ENCODE measurements around the gene FLII. TPM values are rescaled to one million over a fixed set of nuclear protein-coding genes. Genes with fewer than 3 reads are reported as not detected.
A peak's percentile ranks its signal among the peaks of the same experiment; 100 is the strongest.

Gene FLII
- total RNA-seq, 2 donors from 2014 or later, result 280 to 347 TPM

DNA sequence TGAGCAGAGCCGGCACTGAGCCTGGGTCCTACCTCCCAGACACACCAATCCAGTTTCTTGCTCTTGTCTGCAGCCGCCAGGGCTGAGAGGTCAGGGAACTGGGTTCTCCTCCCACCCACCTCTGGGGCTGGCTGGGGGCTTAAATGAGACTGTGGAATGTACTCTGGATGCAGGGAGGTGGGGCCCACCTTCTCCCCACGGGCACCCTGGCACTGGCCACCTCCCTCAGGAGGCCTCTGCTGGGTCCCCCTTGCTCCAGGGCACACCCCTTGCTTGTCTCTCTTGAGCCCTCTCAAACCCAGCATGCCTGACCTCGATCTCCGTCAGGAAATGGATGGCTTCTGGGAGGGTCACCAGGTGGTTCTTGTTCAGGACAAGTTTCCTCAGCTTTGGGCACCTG lies 6.4 kb downstream of the FLII start:
- no peak overlapping the region for H3K27ac ChIP-seq
- DNase-seq (ENCODE audit: low spot score), result no peak
- TF ChIP-seq POLR2AphosphoS5 (IDR thresholded peaks at IDR 0.05) (no peak), POLR2A (IDR thresholded peaks at IDR 0.05) (no peak)
- TF ChIP-seq, protein P1, sequence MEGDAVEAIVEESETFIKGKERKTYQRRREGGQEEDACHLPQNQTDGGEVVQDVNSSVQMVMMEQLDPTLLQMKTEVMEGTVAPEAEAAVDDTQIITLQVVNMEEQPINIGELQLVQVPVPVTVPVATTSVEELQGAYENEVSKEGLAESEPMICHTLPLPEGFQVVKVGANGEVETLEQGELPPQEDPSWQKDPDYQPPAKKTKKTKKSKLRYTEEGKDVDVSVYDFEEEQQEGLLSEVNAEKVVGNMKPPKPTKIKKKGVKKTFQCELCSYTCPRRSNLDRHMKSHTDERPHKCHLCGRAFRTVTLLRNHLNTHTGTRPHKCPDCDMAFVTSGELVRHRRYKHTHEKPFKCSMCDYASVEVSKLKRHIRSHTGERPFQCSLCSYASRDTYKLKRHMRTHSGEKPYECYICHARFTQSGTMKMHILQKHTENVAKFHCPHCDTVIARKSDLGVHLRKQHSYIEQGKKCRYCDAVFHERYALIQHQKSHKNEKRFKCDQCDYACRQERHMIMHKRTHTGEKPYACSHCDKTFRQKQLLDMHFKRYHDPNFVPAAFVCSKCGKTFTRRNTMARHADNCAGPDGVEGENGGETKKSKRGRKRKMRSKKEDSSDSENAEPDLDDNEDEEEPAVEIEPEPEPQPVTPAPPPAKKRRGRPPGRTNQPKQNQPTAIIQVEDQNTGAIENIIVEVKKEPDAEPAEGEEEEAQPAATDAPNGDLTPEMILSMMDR (IDR thresholded peaks at IDR 0.05), result no peak
- no peaks in the 10 kb centered on the region for H3K9me3 ChIP-seq
- H3K36me3 ChIP-seq, result peaks cover 5 to 7% of the 10 kb centered on the region in 2 donors
- no peak overlapping the region for H3K4me3 ChIP-seq
- WGBS, result 89% methylated on average over 5 of the region's 5 CpGs
- no peaks in the 10 kb centered on the region for H3K27me3 ChIP-seq (replicated peaks; ENCODE audit: insufficient read depth)
- intact Hi-C loops (cut with DNase I), result no loop called here
- peaks cover 6% of the 10 kb centered on the region for H3K4me1 ChIP-seq (replicated peaks)

DNA sequence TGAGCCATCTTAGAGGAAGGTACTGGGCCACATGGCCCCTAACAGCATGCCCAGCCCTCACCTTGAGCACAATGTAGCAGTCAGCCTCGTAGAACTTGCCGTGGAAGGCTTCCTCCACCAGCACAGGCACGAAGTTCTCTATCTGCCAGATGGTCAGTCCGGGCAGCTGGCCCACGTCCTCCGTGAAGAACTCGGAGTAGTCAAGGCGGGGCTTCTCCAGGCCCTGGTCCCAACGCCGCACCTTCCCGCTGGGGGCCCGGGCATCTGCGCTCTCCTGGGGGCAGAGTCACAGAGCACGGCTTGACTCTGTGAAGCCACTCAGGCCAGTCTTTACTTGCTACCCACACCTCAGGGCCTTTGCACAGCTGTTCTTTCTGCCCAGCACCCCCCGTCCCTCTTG lies 7.3 kb downstream of the FLII start:
- H3K4me1 ChIP-seq (replicated peaks), result no peaks in the 10 kb centered on the region
- no peak overlapping the region for H3K27ac ChIP-seq
- TF ChIP-seq, protein P1 (IDR thresholded peaks at IDR 0.05), result no peak
- 84% methylated on average over 15 of the region's 15 CpGs for WGBS
- H3K4me3 ChIP-seq, result no peak overlapping the region
- intact Hi-C loops (cut with DNase I), result no loop called here
- H3K9me3 ChIP-seq, result no peaks in the 10 kb centered on the region
- no peaks in the 10 kb centered on the region for H3K27me3 ChIP-seq (replicated peaks; ENCODE audit: insufficient read depth)
- DNase-seq (ENCODE audit: low spot score), result no peak
- H3K36me3 ChIP-seq, result peaks cover 5 to 7% of the 10 kb centered on the region in 2 donors

DNA sequence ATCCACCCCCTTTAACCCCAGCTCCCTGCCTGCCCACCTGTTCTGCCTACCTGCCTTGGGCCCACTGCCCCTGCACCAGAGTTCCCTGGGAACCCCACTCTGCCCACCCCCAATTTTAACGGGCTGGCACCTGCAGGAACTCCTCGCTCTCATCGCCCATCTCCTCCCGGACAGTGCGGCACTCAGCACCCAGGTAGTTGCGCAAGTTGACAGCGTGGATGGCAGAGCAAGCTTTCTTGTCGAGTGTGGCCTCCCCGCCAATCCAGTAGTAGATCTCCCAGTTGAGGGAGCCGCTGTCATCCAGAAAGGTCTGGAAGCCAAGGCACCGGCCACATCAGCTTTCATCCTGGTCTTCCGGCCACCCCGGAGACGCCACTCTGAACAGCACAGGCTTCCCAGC lies 7.8 kb downstream of the FLII start:
- intact Hi-C loops (cut with DNase I), result no loop called here
- Histone ChIP-seq H3K4me3 (no peak overlapping the region), H3K27me3 (replicated peaks; ENCODE audit: insufficient read depth) (no peaks in the 10 kb centered on the region), H3K27ac (no peak overlapping the region), H3K9me3 (no peaks in the 10 kb centered on the region), H3K4me1 (replicated peaks) (no peaks in the 10 kb centered on the region), H3K36me3 (peaks cover 6 to 7% of the 10 kb centered on the region in 2 donors)
- DNase-seq (ENCODE audit: low spot score), result no peak
- no peak for TF ChIP-seq POLR2A (IDR thresholded peaks at IDR 0.05)
- TF ChIP-seq, protein P1 (IDR thresholded peaks at IDR 0.05), result no peak
- no peak for TF ChIP-seq POLR2AphosphoS5 (IDR thresholded peaks at IDR 0.05)
- 93% methylated on average over 14 of the region's 14 CpGs for WGBS

DNA sequence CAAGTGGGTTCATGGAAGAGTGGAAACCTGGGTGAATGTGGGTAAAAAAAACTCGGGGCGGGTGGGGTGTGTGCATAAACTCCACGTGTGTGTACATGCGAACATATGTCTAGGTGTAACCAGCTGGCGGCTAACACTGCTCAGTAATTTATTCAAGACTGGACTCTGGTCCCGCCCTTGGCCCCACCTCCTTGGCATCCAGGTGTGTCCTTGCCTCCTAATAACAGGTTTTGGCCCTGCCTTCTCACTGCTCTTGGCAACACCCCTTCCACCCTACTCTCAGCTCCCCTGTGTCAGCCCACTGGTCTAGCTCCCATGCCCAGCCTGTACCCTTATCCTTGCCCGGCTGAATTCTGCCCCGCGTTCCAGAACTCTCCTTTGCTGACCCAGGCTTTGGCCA lies 8.3 kb downstream of the FLII start:
- H3K27me3 ChIP-seq (replicated peaks; ENCODE audit: insufficient read depth), result no peaks in the 10 kb centered on the region
- H3K4me3 ChIP-seq, result no peak overlapping the region
- H3K27ac ChIP-seq, result no peak overlapping the region
- peaks cover 9 to 11% of the 10 kb centered on the region in 2 donors for H3K36me3 ChIP-seq
- no peaks in the 10 kb centered on the region for H3K9me3 ChIP-seq
- 79% methylated on average over 9 of the region's 9 CpGs for WGBS
- TF ChIP-seq, protein P1 (IDR thresholded peaks at IDR 0.05), result no peak
- peak; percentile 26 for TF ChIP-seq POLR2AphosphoS5 (IDR thresholded peaks at IDR 0.05)
- TF ChIP-seq POLR2A (IDR thresholded peaks at IDR 0.05), result no peak
- DNase-seq (ENCODE audit: low spot score), result peak; percentile 54
- intact Hi-C loops (cut with DNase I), result no loop called here
- no peaks in the 10 kb centered on the region for H3K4me1 ChIP-seq (replicated peaks)

DNA sequence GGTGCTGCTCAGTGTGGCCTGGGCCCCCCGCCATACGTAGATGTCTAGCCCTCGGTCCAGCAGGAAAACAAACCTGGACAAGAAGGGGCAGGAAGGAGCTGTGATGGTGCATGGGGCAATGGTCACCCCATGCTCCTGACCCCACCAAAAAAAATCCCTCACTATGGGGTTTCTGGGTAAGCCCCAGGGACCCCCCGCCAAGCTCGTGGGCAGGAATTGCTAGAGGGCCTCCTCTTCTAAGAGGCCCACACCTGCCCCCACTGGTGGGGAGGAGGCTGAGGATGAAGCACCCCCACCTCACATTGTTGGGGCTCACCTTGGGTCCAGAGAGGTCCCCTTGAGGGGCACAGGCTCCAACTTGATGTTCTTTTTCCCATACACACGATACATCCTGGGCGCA lies 9.7 kb downstream of the FLII start:
- whole genome bisulfite sequencing, result 94% methylated on average over 7 of the region's 7 CpGs
- Histone ChIP-seq H3K4me1 (replicated peaks) (no peaks in the 10 kb centered on the region), H3K27me3 (replicated peaks; ENCODE audit: insufficient read depth) (no peaks in the 10 kb centered on the region), H3K9me3 (no peaks in the 10 kb centered on the region), H3K27ac (no peak overlapping the region), H3K4me3 (no peak overlapping the region), H3K36me3 (peaks cover 12 to 13% of the 10 kb centered on the region in 2 donors)
- DNase-seq (ENCODE audit: low spot score), result no peak
- intact Hi-C loops (cut with DNase I), result no loop called here
- TF ChIP-seq POLR2AphosphoS5 (IDR thresholded peaks at IDR 0.05) (no peak), POLR2A (IDR thresholded peaks at IDR 0.05) (no peak)
- TF ChIP-seq, protein P1 (IDR thresholded peaks at IDR 0.05), result no peak

Measured in prostate gland (tissue), 2 donors.